ENCODE results near the gene DNAH17.

DNAH17 gene

GRCh38 chr17:78407387-78408000 lies 169.7 kb downstream of the DNAH17 start:
- DNase-seq, result peak; percentile 76
- Histone ChIP-seq H2AK5ac (ENCODE audit: low read length, severe bottlenecking) (peak overlapping the region; percentile 33), H4K8ac (ENCODE audit: low read length) (no peak overlapping the region), H2BK5ac (ENCODE audit: low read depth, low read length, poor library complexity, severe bottlenecking) (peak overlapping the region; percentile 15), H3K4me1 (ENCODE audit: control insufficient read depth, insufficient read depth, low read depth, low read length) (peaks cover 44% of the 10 kb centered on the region), H2BK120ac (ENCODE audit: low read depth, low read length) (no peak overlapping the region), H3K27ac (ENCODE audit: low read length, poor library complexity, severe bottlenecking) (no peak overlapping the region), H3K36me3 (ENCODE audit: control insufficient read depth in 1 of 2, insufficient read depth in 2 of 2, low read depth in 1 of 2, low read length in 2 of 2) (peaks cover 63 to 75% of the 10 kb centered on the region in 2 experiments), H4K91ac (ENCODE audit: low read length) (no peak overlapping the region), H3K9me3 (ENCODE audit: control insufficient read depth, low read length) (no peaks in the 10 kb centered on the region), H3K14ac (ENCODE audit: low read length in 2 of 2) (peak overlapping the region in 1 of 2 experiments; percentile 19), H3K9ac (ENCODE audit: low read length) (no peak overlapping the region), H3K79me1 (replicated peaks; ENCODE audit: low read length, poor library complexity, severe bottlenecking) (peaks cover 13% of the 10 kb centered on the region), H2BK15ac (ENCODE audit: low read depth, poor library complexity, severe bottlenecking) (no peak overlapping the region), H3K4ac (ENCODE audit: low read depth in 1 of 2, low read length in 2 of 2) (no peak overlapping the region), H3K23ac (ENCODE audit: low read length in 2 of 2) (no peak overlapping the region), H3K4me3 (ENCODE audit: insufficient read depth in 1 of 2, low read depth in 1 of 2, low read length in 2 of 2) (no peak overlapping the region), H2AFZ (ENCODE audit: low read depth, low read length) (no peak overlapping the region), H3K4me2 (ENCODE audit: low read length, poor library complexity, severe bottlenecking) (no peak overlapping the region), H2BK12ac (ENCODE audit: low read length in 2 of 2) (no peak overlapping the region), H3K18ac (ENCODE audit: low read depth in 1 of 2, low read length in 2 of 2) (peak overlapping the region in 1 of 2 experiments; percentile 28), H3K27me3 (ENCODE audit: control insufficient read depth in 1 of 2, insufficient read depth in 1 of 2, low read length in 2 of 2) (no peaks in the 10 kb centered on the region)
- 87% methylated on average over 7 of the region's 7 CpGs for WGBS

GRCh38 chr17:78406920-78407319 lies 170.3 kb downstream of the DNAH17 start:
- H3K27me3 ChIP-seq (ENCODE audit: control insufficient read depth in 1 of 2, insufficient read depth in 1 of 2, low read length in 2 of 2), result no peaks in the 10 kb centered on the region
- no peak overlapping the region for H3K23ac ChIP-seq (ENCODE audit: low read length in 2 of 2)
- no peak overlapping the region for H3K4ac ChIP-seq (ENCODE audit: low read depth in 1 of 2, low read length in 2 of 2)
- no peak overlapping the region for H2BK15ac ChIP-seq (ENCODE audit: low read depth, poor library complexity, severe bottlenecking)
- no peak overlapping the region for H3K9ac ChIP-seq (ENCODE audit: low read length)
- H4K8ac ChIP-seq (ENCODE audit: low read length), result peak overlapping the region; percentile 57
- no peak overlapping the region for H2BK120ac ChIP-seq (ENCODE audit: low read depth, low read length)
- no peak overlapping the region for H4K91ac ChIP-seq (ENCODE audit: low read length)
- H3K4me3 ChIP-seq (ENCODE audit: insufficient read depth in 1 of 2, low read depth in 1 of 2, low read length in 2 of 2), result no peak overlapping the region
- H3K18ac ChIP-seq (ENCODE audit: low read depth in 1 of 2, low read length in 2 of 2), result peak overlapping the region in 1 of 2 experiments; percentile 54
- no peak for DNase-seq
- peaks cover 13% of the 10 kb centered on the region for H3K79me1 ChIP-seq (replicated peaks; ENCODE audit: low read length, poor library complexity, severe bottlenecking)
- no peak overlapping the region for H2BK5ac ChIP-seq (ENCODE audit: low read depth, low read length, poor library complexity, severe bottlenecking)
- H3K27ac ChIP-seq (ENCODE audit: low read length, poor library complexity, severe bottlenecking), result no peak overlapping the region
- H3K4me1 ChIP-seq (ENCODE audit: control insufficient read depth, insufficient read depth, low read depth, low read length), result peaks cover 47% of the 10 kb centered on the region
- H2BK12ac ChIP-seq (ENCODE audit: low read length in 2 of 2), result no peak overlapping the region
- H3K4me2 ChIP-seq (ENCODE audit: low read length, poor library complexity, severe bottlenecking), result no peak overlapping the region
- no peaks in the 10 kb centered on the region for H3K9me3 ChIP-seq (ENCODE audit: control insufficient read depth, low read length)
- 98% methylated on average over 8 of the region's 8 CpGs for WGBS
- H2AK5ac ChIP-seq (ENCODE audit: low read length, severe bottlenecking), result peak overlapping the region; percentile 23
- no peak overlapping the region for H3K14ac ChIP-seq (ENCODE audit: low read length in 2 of 2)
- H2AFZ ChIP-seq (ENCODE audit: low read depth, low read length), result no peak overlapping the region
- peaks cover 64 to 78% of the 10 kb centered on the region in 2 experiments for H3K36me3 ChIP-seq (ENCODE audit: control insufficient read depth in 1 of 2, insufficient read depth in 2 of 2, low read depth in 1 of 2, low read length in 2 of 2)

GRCh38 chr17:78406396-78406795 lies 170.8 kb downstream of the DNAH17 start:
- peak overlapping the region in 1 of 2 experiments; percentile 79 for H3K18ac ChIP-seq (ENCODE audit: low read depth in 1 of 2, low read length in 2 of 2)
- H2BK15ac ChIP-seq (ENCODE audit: low read depth, poor library complexity, severe bottlenecking), result no peak overlapping the region
- H4K91ac ChIP-seq (ENCODE audit: low read length), result no peak overlapping the region
- H2AFZ ChIP-seq (ENCODE audit: low read depth, low read length), result no peak overlapping the region
- no peaks in the 10 kb centered on the region for H3K9me3 ChIP-seq (ENCODE audit: control insufficient read depth, low read length)
- H3K36me3 ChIP-seq (ENCODE audit: control insufficient read depth in 1 of 2, insufficient read depth in 2 of 2, low read depth in 1 of 2, low read length in 2 of 2), result peaks cover 61 to 80% of the 10 kb centered on the region in 2 experiments
- peaks cover 52% of the 10 kb centered on the region for H3K4me1 ChIP-seq (ENCODE audit: control insufficient read depth, insufficient read depth, low read depth, low read length)
- H3K4ac ChIP-seq (ENCODE audit: low read depth in 1 of 2, low read length in 2 of 2), result no peak overlapping the region
- H2BK5ac ChIP-seq (ENCODE audit: low read depth, low read length, poor library complexity, severe bottlenecking), result no peak overlapping the region
- DNase-seq, result no peak
- H3K27me3 ChIP-seq (ENCODE audit: control insufficient read depth in 1 of 2, insufficient read depth in 1 of 2, low read length in 2 of 2), result no peaks in the 10 kb centered on the region
- H3K14ac ChIP-seq (ENCODE audit: low read length in 2 of 2), result peak overlapping the region in 1 of 2 experiments; percentile 84
- no peak overlapping the region for H3K23ac ChIP-seq (ENCODE audit: low read length in 2 of 2)
- peak overlapping the region; percentile 31 for H4K8ac ChIP-seq (ENCODE audit: low read length)
- H3K27ac ChIP-seq (ENCODE audit: low read length, poor library complexity, severe bottlenecking), result no peak overlapping the region
- no peak overlapping the region for H3K9ac ChIP-seq (ENCODE audit: low read length)
- H3K79me1 ChIP-seq (replicated peaks; ENCODE audit: low read length, poor library complexity, severe bottlenecking), result peaks cover 13% of the 10 kb centered on the region
- peak overlapping the region; percentile 86 for H2AK5ac ChIP-seq (ENCODE audit: low read length, severe bottlenecking)
- 94% methylated on average over 6 of the region's 6 CpGs for WGBS
- no peak overlapping the region for H3K4me2 ChIP-seq (ENCODE audit: low read length, poor library complexity, severe bottlenecking)
- no peak overlapping the region for H3K4me3 ChIP-seq (ENCODE audit: insufficient read depth in 1 of 2, low read depth in 1 of 2, low read length in 2 of 2)
- H2BK120ac ChIP-seq (ENCODE audit: low read depth, low read length), result no peak overlapping the region
- H2BK12ac ChIP-seq (ENCODE audit: low read length in 2 of 2), result peak overlapping the region in 1 of 2 experiments; percentile 71

GRCh38 chr17:78403822-78404221 lies 173.4 kb downstream of the DNAH17 start:
- peak overlapping the region; percentile 27 for H2AK5ac ChIP-seq (ENCODE audit: low read length, severe bottlenecking)
- H3K23ac ChIP-seq (ENCODE audit: low read length in 2 of 2), result no peak overlapping the region
- H3K14ac ChIP-seq (ENCODE audit: low read length in 2 of 2), result no peak overlapping the region
- no peak overlapping the region for H4K8ac ChIP-seq (ENCODE audit: low read length)
- no peak overlapping the region for H2BK5ac ChIP-seq (ENCODE audit: low read depth, low read length, poor library complexity, severe bottlenecking)
- H3K4me1 ChIP-seq (ENCODE audit: control insufficient read depth, insufficient read depth, low read depth, low read length), result peaks cover 63% of the 10 kb centered on the region
- no peak overlapping the region for H2BK120ac ChIP-seq (ENCODE audit: low read depth, low read length)
- no peaks in the 10 kb centered on the region for H3K27me3 ChIP-seq (ENCODE audit: control insufficient read depth in 1 of 2, insufficient read depth in 1 of 2, low read length in 2 of 2)
- 93% methylated on average over 14 of the region's 14 CpGs for WGBS
- no peak overlapping the region for H2BK15ac ChIP-seq (ENCODE audit: low read depth, poor library complexity, severe bottlenecking)
- no peak overlapping the region for H3K9ac ChIP-seq (ENCODE audit: low read length)
- no peak overlapping the region for H3K18ac ChIP-seq (ENCODE audit: low read depth in 1 of 2, low read length in 2 of 2)
- H4K91ac ChIP-seq (ENCODE audit: low read length), result no peak overlapping the region
- no peak overlapping the region for H3K27ac ChIP-seq (ENCODE audit: low read length, poor library complexity, severe bottlenecking)
- H2AFZ ChIP-seq (ENCODE audit: low read depth, low read length), result no peak overlapping the region
- peaks cover 74 to 94% of the 10 kb centered on the region in 2 experiments for H3K36me3 ChIP-seq (ENCODE audit: control insufficient read depth in 1 of 2, insufficient read depth in 2 of 2, low read depth in 1 of 2, low read length in 2 of 2)
- H3K9me3 ChIP-seq (ENCODE audit: control insufficient read depth, low read length), result no peaks in the 10 kb centered on the region
- no peak overlapping the region for H3K4me3 ChIP-seq (ENCODE audit: insufficient read depth in 1 of 2, low read depth in 1 of 2, low read length in 2 of 2)
- H3K79me1 ChIP-seq (replicated peaks; ENCODE audit: low read length, poor library complexity, severe bottlenecking), result peaks cover 23% of the 10 kb centered on the region
- H3K4me2 ChIP-seq (ENCODE audit: low read length, poor library complexity, severe bottlenecking), result no peak overlapping the region
- H2BK12ac ChIP-seq (ENCODE audit: low read length in 2 of 2), result no peak overlapping the region
- H3K4ac ChIP-seq (ENCODE audit: low read depth in 1 of 2, low read length in 2 of 2), result no peak overlapping the region
- no peak for DNase-seq
